ENCODE data around the gene KCND3.

Gene KCND3

GRCh38 chr1:111847466-111847865 is 142.0 kb downstream of the KCND3 start:
- no peak for DNase-seq

GRCh38 chr1:111846842-111847241 is 142.6 kb downstream of the KCND3 start:
- DNase-seq = no peak
- no peak for ATAC-seq

More at GRCh38 chr1:111847466-111847865, 142.0 kb downstream of the KCND3 start:
- no peak for ATAC-seq

GRCh38 chr1:111843177-111843576 is 146.3 kb downstream of the KCND3 start:
- ATAC-seq = no peak
- no peak for DNase-seq

- ATAC-seq (no peak), DNase-seq (no peak)
These were observed 147.1 kb downstream of the KCND3 start for GRCh38 chr1:111842411-111842810.

- DNase-seq (no peak), ATAC-seq (no peak)
These were observed 147.7 kb downstream of the KCND3 start for GRCh38 chr1:111841746-111842145.

- no peak for ATAC-seq
These were observed 148.3 kb downstream of the KCND3 start for GRCh38 chr1:111841189-111841588.

GRCh38 chr1:111837393-111837792 is 152.1 kb downstream of the KCND3 start:
- no peak for ATAC-seq

More at GRCh38 chr1:111841189-111841588, 148.3 kb downstream of the KCND3 start:
- no peak for DNase-seq

GRCh38 chr1:111836111-111836510 is 153.4 kb downstream of the KCND3 start:
- no peak for ATAC-seq
- no peak for DNase-seq

More at GRCh38 chr1:111837393-111837792, 152.1 kb downstream of the KCND3 start:
- no peak for DNase-seq

GRCh38 chr1:111835514-111835913 is 154.0 kb downstream of the KCND3 start:
- ATAC-seq = no peak
- no peak for DNase-seq

GRCh38 chr1:111834956-111835355 is 154.5 kb downstream of the KCND3 start:
- ATAC-seq = no peak
- no peak for DNase-seq

GRCh38 chr1:111833334-111833733 is 156.1 kb downstream of the KCND3 start:
- no peak for ATAC-seq
- DNase-seq = no peak

- DNase-seq (no peak), ATAC-seq (no peak)
These were observed 156.8 kb downstream of the KCND3 start for GRCh38 chr1:111832521-111833155.

- ATAC-seq (no peak), DNase-seq (no peak)
These were observed 158.3 kb downstream of the KCND3 start for GRCh38 chr1:111831153-111831552.

- no peak for ATAC-seq
These were observed 161.5 kb downstream of the KCND3 start for GRCh38 chr1:111827946-111828345.

GRCh38 chr1:111826278-111826677 is 163.2 kb downstream of the KCND3 start:
- no peak for ATAC-seq

More at GRCh38 chr1:111827946-111828345, 161.5 kb downstream of the KCND3 start:
- no peak for DNase-seq

GRCh38 chr1:111825217-111825616 is 164.3 kb downstream of the KCND3 start:
- DNase-seq (no peak), ATAC-seq (no peak)

More at GRCh38 chr1:111826278-111826677, 163.2 kb downstream of the KCND3 start:
- DNase-seq = no peak

- no peak for DNase-seq
- ATAC-seq = no peak
These were observed 167.3 kb downstream of the KCND3 start for GRCh38 chr1:111822138-111822537.

- DNase-seq = no peak
- ATAC-seq = no peak
These were observed 168.2 kb downstream of the KCND3 start for GRCh38 chr1:111821121-111821745.

- DNase-seq (no peak), ATAC-seq (no peak)
These were observed 169.8 kb downstream of the KCND3 start for GRCh38 chr1:111819566-111820263.

GRCh38 chr1:111818546-111818945 is 170.9 kb downstream of the KCND3 start:
- DNase-seq = no peak
- ATAC-seq = no peak

GRCh38 chr1:111818081-111818480 is 171.4 kb downstream of the KCND3 start:
- DNase-seq (no peak), ATAC-seq (no peak)

GRCh38 chr1:111814642-111815041 is 174.8 kb downstream of the KCND3 start:
- ATAC-seq = no peak
- no peak for DNase-seq

GRCh38 chr1:111814305-111814628 is 175.2 kb downstream of the KCND3 start:
- DNase-seq (no peak), ATAC-seq (no peak)

Data from stimulated activated naive CD8-positive, alpha-beta T cell treated with anti-CD3 and anti-CD28 coated beads, Interleukin-15, Interleukin-2, amounts not matched to agents 100 U/mL and 50 U/mL, for 24 hours (primary cell).